ENCODE measurements around the gene STAC. TPM values are rescaled to one million over a fixed set of nuclear protein-coding genes. Genes with fewer than 3 reads are reported as not detected.

Gene STAC
- polyA plus RNA-seq, 4 donors = 0.52 to 1.1 TPM; not detected in 2

GRCh38 chr3:36428445-36428844 lies 48.1 kb downstream of the STAC start:
- 78 to 79% (median 79%) methylated on average over 4 of the region's 4 CpGs for WGBS, 3 donors
- Histone ChIP-seq H3K9me3 (ENCODE audit: control insufficient read depth in 2 of 2, insufficient read depth in 1 of 2, low read depth in 1 of 2, low read length in 1 of 2) (no peaks in the 10 kb centered on the region), H3K27ac (ENCODE audit: low read depth in 1 of 3, low read length in 2 of 3) (no peak overlapping the region), H3K4me1 (ENCODE audit: control insufficient read depth in 3 of 3, insufficient read depth in 2 of 3, low read depth in 1 of 3, low read length in 2 of 3) (no peaks in the 10 kb centered on the region), H3K36me3 (ENCODE audit: control insufficient read depth in 3 of 3, insufficient read depth in 2 of 3, low read depth in 1 of 3, low read length in 3 of 3) (no peaks in the 10 kb centered on the region), H3K27me3 (ENCODE audit: control insufficient read depth in 3 of 3, insufficient read depth in 3 of 3, low read length in 3 of 3) (no peaks in the 10 kb centered on the region), H3K4me3 (ENCODE audit: low read depth in 1 of 3, low read length in 3 of 3) (no peak overlapping the region)
- DNase-seq (no peak), FAIRE-seq (no peak)

- FAIRE-seq = no peak
- no peaks in the 10 kb centered on the region for H3K4me1 ChIP-seq (ENCODE audit: control insufficient read depth in 3 of 3, insufficient read depth in 2 of 3, low read depth in 1 of 3, low read length in 2 of 3)
- no peak overlapping the region for H3K27ac ChIP-seq (ENCODE audit: low read depth in 1 of 3, low read length in 2 of 3)
- no peaks in the 10 kb centered on the region for H3K9me3 ChIP-seq (ENCODE audit: control insufficient read depth in 2 of 2, insufficient read depth in 1 of 2, low read depth in 1 of 2, low read length in 1 of 2)
- H3K27me3 ChIP-seq (ENCODE audit: control insufficient read depth in 3 of 3, insufficient read depth in 3 of 3, low read length in 3 of 3) = no peaks in the 10 kb centered on the region
- no peaks in the 10 kb centered on the region for H3K36me3 ChIP-seq (ENCODE audit: control insufficient read depth in 3 of 3, insufficient read depth in 2 of 3, low read depth in 1 of 3, low read length in 3 of 3)
- DNase-seq = no peak
- 85 to 92% (median 89%) methylated on average over 3 of the region's 3 CpGs for WGBS, 3 donors
- no peak overlapping the region for H3K4me3 ChIP-seq (ENCODE audit: low read depth in 1 of 3, low read length in 3 of 3)
Measured at GRCh38 chr3:36429986-36430485, 49.7 kb downstream of the STAC start.

DNA sequence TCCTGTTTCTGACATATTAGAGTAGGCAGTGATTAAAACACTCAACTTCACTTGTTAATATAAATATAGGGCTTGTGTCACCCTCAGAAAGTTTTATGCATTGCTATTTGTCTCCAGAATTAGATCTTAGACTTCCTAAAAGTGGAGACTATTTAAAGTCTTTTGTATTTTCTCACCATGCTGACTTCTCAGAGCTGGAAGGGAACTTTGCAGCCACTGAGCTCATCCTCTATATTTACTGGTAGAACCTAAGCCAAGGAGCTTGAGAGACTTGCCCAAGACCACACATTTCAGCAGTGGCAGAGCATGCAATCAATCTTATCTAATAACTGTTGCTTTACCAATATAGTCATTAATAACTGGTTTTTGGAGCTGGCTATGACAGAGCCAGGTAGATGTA lies 53.2 kb downstream of the STAC start:
- Histone ChIP-seq H3K9me3 (ENCODE audit: control insufficient read depth in 2 of 2, insufficient read depth in 1 of 2, low read depth in 1 of 2, low read length in 1 of 2) (no peaks in the 10 kb centered on the region), H3K27ac (ENCODE audit: low read depth in 1 of 3, low read length in 2 of 3) (no peak overlapping the region), H3K4me1 (ENCODE audit: control insufficient read depth in 3 of 3, insufficient read depth in 2 of 3, low read depth in 1 of 3, low read length in 2 of 3) (no peaks in the 10 kb centered on the region), H3K27me3 (ENCODE audit: control insufficient read depth in 3 of 3, insufficient read depth in 3 of 3, low read length in 3 of 3) (no peaks in the 10 kb centered on the region), H3K36me3 (ENCODE audit: control insufficient read depth in 3 of 3, insufficient read depth in 2 of 3, low read depth in 1 of 3, low read length in 3 of 3) (no peaks in the 10 kb centered on the region), H3K4me3 (ENCODE audit: low read depth in 1 of 3, low read length in 3 of 3) (no peak overlapping the region)
- DNase-seq (no peak), FAIRE-seq (no peak)

DNA sequence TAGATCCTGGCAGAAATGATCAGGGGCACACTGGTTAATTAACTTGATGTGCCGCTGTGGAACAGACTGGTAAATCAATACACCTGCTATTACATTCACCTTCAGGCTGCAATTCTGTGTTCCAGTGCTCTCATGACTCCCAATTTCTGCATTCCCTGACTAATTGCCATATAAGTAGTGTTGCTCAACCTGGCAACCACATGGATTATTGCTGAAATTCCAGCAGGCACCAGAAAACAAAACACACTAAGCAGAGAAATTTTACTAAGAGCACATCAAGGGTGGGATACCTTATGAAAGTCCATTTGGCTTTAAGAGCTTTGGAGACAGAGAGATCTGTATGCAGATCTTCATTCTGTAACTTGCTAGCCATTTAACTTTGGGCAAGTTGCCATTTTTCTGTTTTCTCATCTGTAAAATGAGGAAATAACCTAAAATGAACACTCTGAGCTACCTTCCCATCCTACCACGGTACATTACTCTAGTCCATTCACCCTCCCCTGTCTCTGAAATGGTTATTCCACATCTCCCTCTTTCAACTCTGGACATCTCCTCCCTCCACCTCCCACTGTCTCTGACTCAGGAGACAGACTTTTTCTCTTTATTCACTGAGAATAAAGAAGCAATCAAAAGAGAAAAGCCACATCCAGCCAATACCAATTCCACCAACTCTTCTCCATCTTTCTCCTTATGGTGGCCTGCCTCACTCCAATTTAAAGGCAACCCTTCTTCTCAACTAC lies 54.6 kb downstream of the STAC start:
- Histone ChIP-seq H3K27ac (ENCODE audit: low read depth in 1 of 3, low read length in 2 of 3) (no peak overlapping the region), H3K4me3 (ENCODE audit: low read depth in 1 of 3, low read length in 3 of 3) (no peak overlapping the region), H3K4me1 (ENCODE audit: control insufficient read depth in 3 of 3, insufficient read depth in 2 of 3, low read depth in 1 of 3, low read length in 2 of 3) (no peaks in the 10 kb centered on the region), H3K9me3 (ENCODE audit: control insufficient read depth in 2 of 2, insufficient read depth in 1 of 2, low read depth in 1 of 2, low read length in 1 of 2) (no peaks in the 10 kb centered on the region), H3K27me3 (ENCODE audit: control insufficient read depth in 3 of 3, insufficient read depth in 3 of 3, low read length in 3 of 3) (no peaks in the 10 kb centered on the region), H3K36me3 (ENCODE audit: control insufficient read depth in 3 of 3, insufficient read depth in 2 of 3, low read depth in 1 of 3, low read length in 3 of 3) (no peaks in the 10 kb centered on the region)
- DNase-seq (no peak), FAIRE-seq (no peak)
- 59 to 76% (median 71%) methylated on average over 2 of the region's 2 CpGs for WGBS, 3 donors

DNA sequence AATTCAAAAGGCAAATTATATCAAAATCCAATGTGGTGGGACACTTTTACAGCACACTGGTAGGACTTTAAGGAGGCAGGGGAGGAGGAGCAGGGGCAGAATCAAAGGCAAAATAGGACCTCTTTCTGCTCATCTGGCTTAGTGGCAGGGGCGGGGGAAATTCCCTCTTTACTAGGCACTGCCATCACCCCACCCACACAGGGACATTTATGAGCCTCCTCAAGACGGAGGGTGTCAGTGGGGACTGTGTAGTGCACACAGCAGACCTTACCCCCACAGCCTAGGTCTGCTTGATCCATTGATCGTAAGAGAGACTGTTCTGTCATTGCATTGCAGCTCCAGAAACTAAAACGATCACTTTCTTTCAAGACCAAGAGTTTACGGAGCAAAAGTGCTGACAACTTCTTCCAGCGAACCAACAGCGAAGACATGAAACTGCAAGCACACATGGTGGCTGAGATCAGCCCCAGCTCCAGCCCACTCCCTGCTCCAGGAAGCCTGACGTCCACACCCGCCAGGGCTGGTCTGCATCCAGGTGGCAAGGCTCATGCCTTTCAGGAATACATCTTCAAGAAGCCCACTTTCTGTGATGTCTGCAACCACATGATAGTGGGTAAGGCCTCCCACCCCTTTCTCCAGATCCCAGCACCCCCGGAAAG lies 62.9 kb downstream of the STAC start:
- H3K36me3 ChIP-seq (ENCODE audit: control insufficient read depth in 3 of 3, insufficient read depth in 2 of 3, low read depth in 1 of 3, low read length in 3 of 3) = no peaks in the 10 kb centered on the region
- H3K27me3 ChIP-seq (ENCODE audit: control insufficient read depth in 3 of 3, insufficient read depth in 3 of 3, low read length in 3 of 3) = no peaks in the 10 kb centered on the region
- no peak for FAIRE-seq
- no peak for DNase-seq
- H3K4me3 ChIP-seq (ENCODE audit: low read depth in 1 of 3, low read length in 3 of 3) = no peak overlapping the region
- 75 to 80% (median 80%) methylated on average over 10 of the region's 10 CpGs for WGBS, 3 donors
- no peaks in the 10 kb centered on the region for H3K9me3 ChIP-seq (ENCODE audit: control insufficient read depth in 2 of 2, insufficient read depth in 1 of 2, low read depth in 1 of 2, low read length in 1 of 2)
- H3K4me1 ChIP-seq (ENCODE audit: control insufficient read depth in 3 of 3, insufficient read depth in 2 of 3, low read depth in 1 of 3, low read length in 2 of 3) = no peaks in the 10 kb centered on the region
- no peak overlapping the region for H3K27ac ChIP-seq (ENCODE audit: low read depth in 1 of 3, low read length in 2 of 3)

DNA sequence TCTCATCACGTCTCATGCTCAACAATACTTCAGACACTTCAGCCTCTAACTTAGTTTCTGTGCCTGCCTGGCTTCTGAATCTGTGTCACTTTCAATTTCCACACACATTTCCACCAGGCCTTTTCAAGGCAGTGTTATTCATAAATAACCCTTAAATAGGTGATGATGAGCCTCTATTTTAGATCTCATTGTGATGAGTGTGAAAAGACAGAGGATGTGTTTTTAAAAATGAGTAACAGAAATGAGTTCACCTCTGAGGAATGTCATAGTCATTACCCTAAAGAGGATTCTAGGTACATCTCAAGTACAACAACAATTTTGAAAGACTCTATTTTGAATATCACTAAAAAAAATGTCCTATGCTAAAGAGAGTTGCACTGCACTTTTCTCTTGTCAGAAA lies 64.6 kb downstream of the STAC start:
- Histone ChIP-seq H3K36me3 (ENCODE audit: control insufficient read depth in 3 of 3, insufficient read depth in 2 of 3, low read depth in 1 of 3, low read length in 3 of 3) (no peaks in the 10 kb centered on the region), H3K27ac (ENCODE audit: low read depth in 1 of 3, low read length in 2 of 3) (no peak overlapping the region), H3K4me1 (ENCODE audit: control insufficient read depth in 3 of 3, insufficient read depth in 2 of 3, low read depth in 1 of 3, low read length in 2 of 3) (no peaks in the 10 kb centered on the region), H3K9me3 (ENCODE audit: control insufficient read depth in 2 of 2, insufficient read depth in 1 of 2, low read depth in 1 of 2, low read length in 1 of 2) (no peaks in the 10 kb centered on the region), H3K27me3 (ENCODE audit: control insufficient read depth in 3 of 3, insufficient read depth in 3 of 3, low read length in 3 of 3) (no peaks in the 10 kb centered on the region), H3K4me3 (ENCODE audit: low read depth in 1 of 3, low read length in 3 of 3) (no peak overlapping the region)
- FAIRE-seq (no peak), DNase-seq (no peak)
- 76 to 79% (median 78%) methylated on average over 1 of the region's 1 CpG for WGBS, 3 donors

- H3K4me3 ChIP-seq (ENCODE audit: low read depth in 1 of 3, low read length in 3 of 3) = no peak overlapping the region
- no peaks in the 10 kb centered on the region for H3K9me3 ChIP-seq (ENCODE audit: control insufficient read depth in 2 of 2, insufficient read depth in 1 of 2, low read depth in 1 of 2, low read length in 1 of 2)
- no peak for FAIRE-seq
Measured at GRCh38 chr3:36446276-36446675, 66.0 kb downstream of the STAC start.

DNA sequence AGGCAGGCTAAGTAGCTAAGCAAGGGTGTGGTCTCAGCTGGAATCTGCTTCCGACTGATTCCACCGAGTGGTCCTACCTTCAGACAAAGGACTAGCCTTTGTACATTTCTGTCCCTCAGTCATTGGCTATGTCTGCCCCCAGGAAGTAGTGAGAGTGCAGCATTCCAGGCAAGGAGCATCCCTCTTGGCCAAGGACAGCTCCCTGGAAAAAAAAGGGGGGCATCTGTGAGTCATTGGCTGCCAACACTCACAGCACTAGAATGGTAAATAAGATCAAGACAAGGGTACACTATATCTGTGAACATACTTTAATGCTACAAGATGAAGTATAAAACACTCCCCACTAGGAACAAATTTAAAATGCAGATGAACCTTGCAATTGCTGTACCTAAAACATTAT lies 66.8 kb downstream of the STAC start:
- Histone ChIP-seq H3K27ac (ENCODE audit: low read depth in 1 of 3, low read length in 2 of 3) (no peak overlapping the region), H3K4me3 (ENCODE audit: low read depth in 1 of 3, low read length in 3 of 3) (no peak overlapping the region), H3K9me3 (ENCODE audit: control insufficient read depth in 2 of 2, insufficient read depth in 1 of 2, low read depth in 1 of 2, low read length in 1 of 2) (no peaks in the 10 kb centered on the region), H3K27me3 (ENCODE audit: control insufficient read depth in 3 of 3, insufficient read depth in 3 of 3, low read length in 3 of 3) (no peaks in the 10 kb centered on the region), H3K4me1 (ENCODE audit: control insufficient read depth in 3 of 3, insufficient read depth in 2 of 3, low read depth in 1 of 3, low read length in 2 of 3) (no peaks in the 10 kb centered on the region), H3K36me3 (ENCODE audit: control insufficient read depth in 3 of 3, insufficient read depth in 2 of 3, low read depth in 1 of 3, low read length in 3 of 3) (no peaks in the 10 kb centered on the region)
- DNase-seq = no peak
- no peak for FAIRE-seq
- 22 to 76% (median 36%) methylated on average over 2 of the region's 2 CpGs for WGBS, 3 donors

More at GRCh38 chr3:36446276-36446675, 66.0 kb downstream of the STAC start:
- no peaks in the 10 kb centered on the region for H3K4me1 ChIP-seq (ENCODE audit: control insufficient read depth in 3 of 3, insufficient read depth in 2 of 3, low read depth in 1 of 3, low read length in 2 of 3)
- DNase-seq = no peak
- H3K27ac ChIP-seq (ENCODE audit: low read depth in 1 of 3, low read length in 2 of 3) = no peak overlapping the region
- H3K36me3 ChIP-seq (ENCODE audit: control insufficient read depth in 3 of 3, insufficient read depth in 2 of 3, low read depth in 1 of 3, low read length in 3 of 3) = no peaks in the 10 kb centered on the region
- no peaks in the 10 kb centered on the region for H3K27me3 ChIP-seq (ENCODE audit: control insufficient read depth in 3 of 3, insufficient read depth in 3 of 3, low read length in 3 of 3)
